GM19193 (cell line): ENCODE data around the gene RAPGEF1.

Experiments used
- POLR2A ChIP-seq: IDR thresholded peaks from 4 replicates; pipeline ENCODE4 v1.6.1; 2011; ENCODE audit not compliant: insufficient read depth, insufficient read length; ENCODE audit errors: extremely low read depth

The RAPGEF1 gene

GRCh38 chr9:131721076-131721475, 18.8 kb downstream of the RAPGEF1 start:
- TF ChIP-seq POLR2A: no peak

- TF ChIP-seq POLR2A: no peak
These were observed 19.5 kb downstream of the RAPGEF1 start for GRCh38 chr9:131720330-131720729.

- no peak for TF ChIP-seq POLR2A
These were observed 20.5 kb downstream of the RAPGEF1 start for GRCh38 chr9:131719262-131719908.

GRCh38 chr9:131717719-131718460, 22.0 kb downstream of the RAPGEF1 start:
- TF ChIP-seq POLR2A: no peak

GRCh38 chr9:131715906-131716305, 24.0 kb downstream of the RAPGEF1 start:
- TF ChIP-seq POLR2A: no peak

GRCh38 chr9:131714821-131715220, 25.1 kb downstream of the RAPGEF1 start:
- no peak for TF ChIP-seq POLR2A

- TF ChIP-seq POLR2A: no peak
These were observed 25.7 kb downstream of the RAPGEF1 start for GRCh38 chr9:131714161-131714646.

- no peak for TF ChIP-seq POLR2A
These were observed 26.9 kb downstream of the RAPGEF1 start for GRCh38 chr9:131713016-131713415.

- no peak for TF ChIP-seq POLR2A
These were observed 27.6 kb downstream of the RAPGEF1 start for GRCh38 chr9:131712151-131712716.

GRCh38 chr9:131709771-131710431, 30.0 kb downstream of the RAPGEF1 start:
- no peak for TF ChIP-seq POLR2A

GRCh38 chr9:131708226-131709002, 31.5 kb downstream of the RAPGEF1 start:
- TF ChIP-seq POLR2A: no peak

GRCh38 chr9:131707733-131708157, 32.1 kb downstream of the RAPGEF1 start:
- no peak for TF ChIP-seq POLR2A

- TF ChIP-seq POLR2A: no peak
These were observed 32.8 kb downstream of the RAPGEF1 start for GRCh38 chr9:131707050-131707449.

- no peak for TF ChIP-seq POLR2A
These were observed 33.3 kb downstream of the RAPGEF1 start for GRCh38 chr9:131706608-131706970.
